Cardiac muscle cell (in vitro differentiated cells and primary cell): Measurements from ENCODE around the gene MED12L. TPM values are rescaled to one million over a fixed set of nuclear protein-coding genes. Genes with fewer than 3 reads are reported as not detected.
A peak's percentile ranks its signal among the peaks of the same experiment; 100 is the strongest.

ENCODE experiments used
- DNase-seq, 2 donors: peaks; one replicate each; pipeline versions ENCODE4 v3.0.0 to v3.0.0-alpha.2; 2010 to 2017; ENCODE audit warnings: low read depth in 1 of 2, low spot score in 1 of 2
- H3K27ac ChIP-seq: fragments of 200-600 bp; sonication (generic); 2 replicates; pipeline ENCODE4 v1.5.1; 2016
- H3K27me3 ChIP-seq: fragments of 200-600 bp; sonication (generic); 2 replicates; pipeline ENCODE4 v1.6.0; 2016; ENCODE audit warnings: control low read depth
- H3K36me3 ChIP-seq: fragments of 200-600 bp; sonication (generic); 2 replicates; pipeline ENCODE4 v1.5.1; 2016; ENCODE audit warnings: control low read depth
- H3K4me1 ChIP-seq: fragments of 200-600 bp; sonication (generic); 2 replicates; pipeline ENCODE4 v1.8.1; 2017; ENCODE audit warnings: low read depth, mild to moderate bottlenecking, mixed run types
- H3K4me3 ChIP-seq: fragments of 200-600 bp; sonication (generic); 2 replicates; pipeline ENCODE4 v1.5.1; 2016; ENCODE audit warnings: mild to moderate bottlenecking
- H3K9me3 ChIP-seq: fragments of 200-600 bp; sonication (generic); 2 replicates; pipeline ENCODE4 v1.5.1; 2017; ENCODE audit warnings: low read depth, mild to moderate bottlenecking, control low read depth
- CTCF ChIP-seq: IDR thresholded peaks from 2 replicates; pipeline ENCODE4 v1.5.1; 2012; ENCODE audit warnings: low read depth, mild to moderate bottlenecking, low read length
- polyA plus RNA-seq: library from polyadenylated mRNA; unstranded; fragments of >200 nt; fragmentation: Nextera tagmentation; extraction: Ambion mirVana; gene quantifications from 2 replicates; pipeline ENCODE4 v1.2.1, GENCODE V29; 2016
- total RNA-seq: library from RNA; depleted of rRNA; stranded (reverse); fragments of >200 nt; gene quantifications from 2 replicates; pipeline ENCODE4 v1.2.3, GENCODE V29; 2016

Gene MED12L
- total and polyA plus RNA-seq, 2 experiments from 2014 or later: 1.9 to 6.9 TPM

GRCh38 chr3:151377768-151378385 lies 292.4 kb downstream of the MED12L start:
- peaks cover 9% of the 10 kb centered on the region for H3K4me1 ChIP-seq
- H3K9me3 ChIP-seq: no peaks in the 10 kb centered on the region
- DNase-seq: no peak
- no peak overlapping the region for H3K4me3 ChIP-seq
- no peak overlapping the region for H3K27ac ChIP-seq
- TF ChIP-seq CTCF: no peak
- H3K27me3 ChIP-seq: no peaks in the 10 kb centered on the region
- H3K36me3 ChIP-seq: no peaks in the 10 kb centered on the region

- peak overlapping the region; percentile 47 for H3K27ac ChIP-seq
These were observed 293.7 kb downstream of the MED12L start for GRCh38 chr3:151379083-151379734.

GRCh38 chr3:151382671-151383070 lies 297.2 kb downstream of the MED12L start:
- no peak for TF ChIP-seq CTCF
- no peak for DNase-seq
- no peaks in the 10 kb centered on the region for H3K27me3 ChIP-seq
- H3K4me3 ChIP-seq: no peak overlapping the region
- no peaks in the 10 kb centered on the region for H3K9me3 ChIP-seq
- peaks cover 12% of the 10 kb centered on the region for H3K4me1 ChIP-seq
- no peak overlapping the region for H3K27ac ChIP-seq
- no peaks in the 10 kb centered on the region for H3K36me3 ChIP-seq

More at GRCh38 chr3:151379083-151379734, 293.7 kb downstream of the MED12L start:
- Histone ChIP-seq H3K27me3 (no peaks in the 10 kb centered on the region), H3K9me3 (no peaks in the 10 kb centered on the region), H3K36me3 (no peaks in the 10 kb centered on the region), H3K4me3 (no peak overlapping the region), H3K4me1 (peaks cover 12% of the 10 kb centered on the region)
- peak; percentile 46 to 56 for DNase-seq
- TF ChIP-seq CTCF: peak; percentile 84

- TF ChIP-seq CTCF: no peak
- Histone ChIP-seq H3K27me3 (no peaks in the 10 kb centered on the region), H3K27ac (no peak overlapping the region), H3K9me3 (no peaks in the 10 kb centered on the region), H3K36me3 (no peaks in the 10 kb centered on the region), H3K4me3 (no peak overlapping the region), H3K4me1 (peaks cover 12% of the 10 kb centered on the region)
- no peak for DNase-seq
These were observed 297.6 kb downstream of the MED12L start for GRCh38 chr3:151383111-151383510.

- no peaks in the 10 kb centered on the region for H3K9me3 ChIP-seq
- no peak for DNase-seq
- H3K4me1 ChIP-seq: peaks cover 12% of the 10 kb centered on the region
- no peak overlapping the region for H3K4me3 ChIP-seq
- H3K27ac ChIP-seq: no peak overlapping the region
- H3K36me3 ChIP-seq: no peaks in the 10 kb centered on the region
- no peak for TF ChIP-seq CTCF
- no peaks in the 10 kb centered on the region for H3K27me3 ChIP-seq
These were observed 298.5 kb downstream of the MED12L start for GRCh38 chr3:151383956-151384355.
